ENCODE results near the gene CENPQ.
A peak's percentile ranks its signal among the peaks of the same experiment; 100 is the strongest.
"Not testable (repeated sequence)": the region's sequence is repeated elsewhere in the genome, so short reads cannot be mapped to it uniquely, and the experiment has no call there.

CENPQ gene, protein sequence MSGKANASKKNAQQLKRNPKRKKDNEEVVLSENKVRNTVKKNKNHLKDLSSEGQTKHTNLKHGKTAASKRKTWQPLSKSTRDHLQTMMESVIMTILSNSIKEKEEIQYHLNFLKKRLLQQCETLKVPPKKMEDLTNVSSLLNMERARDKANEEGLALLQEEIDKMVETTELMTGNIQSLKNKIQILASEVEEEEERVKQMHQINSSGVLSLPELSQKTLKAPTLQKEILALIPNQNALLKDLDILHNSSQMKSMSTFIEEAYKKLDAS

DNA sequence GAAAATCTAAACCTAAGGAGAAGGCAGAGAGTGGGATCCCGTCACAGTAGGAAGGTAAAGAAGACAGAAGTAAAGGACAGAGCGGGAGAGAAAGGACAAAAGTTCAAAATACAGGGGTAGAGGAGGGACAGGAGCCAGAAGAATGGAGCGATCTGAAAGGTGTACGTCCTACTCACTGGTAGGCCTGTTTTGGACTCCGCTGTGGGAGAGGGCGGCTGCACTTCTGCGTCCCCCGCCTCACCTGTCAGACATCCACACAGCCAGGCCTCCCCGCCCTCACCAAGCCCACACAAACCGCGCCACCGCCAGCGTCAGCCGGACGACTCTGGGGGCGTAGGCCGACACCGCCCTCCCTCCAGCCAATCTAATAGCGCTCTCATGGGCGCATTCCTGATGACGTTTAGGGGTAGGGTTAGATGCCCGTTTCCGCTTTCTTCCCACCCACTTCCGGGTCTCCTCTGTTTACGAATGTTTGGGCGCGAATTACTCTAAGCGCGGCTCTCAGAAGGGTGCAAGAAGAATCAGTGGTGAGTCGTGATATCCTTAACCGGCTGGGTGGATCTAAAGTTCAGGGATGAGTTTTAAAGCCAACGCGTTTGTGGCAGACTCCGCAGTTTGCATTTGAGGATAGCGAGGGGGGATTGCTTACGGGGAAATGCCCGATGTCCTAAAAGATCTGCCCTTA is at the start of gene CENPQ, which contains the start of gene MMUT:
Gene CENPQ, plus strand, starts transcription at position 444 of the 685 bp plus-strand sequence. CDS start 6,807 bp downstream, outside the sequence.
Gene MMUT, minus strand, starts transcription at position 327 of the 685 bp plus-strand sequence. CDS start 3,787 bp downstream, outside the sequence.
- DNase-seq = peak; percentile 85

DNA sequence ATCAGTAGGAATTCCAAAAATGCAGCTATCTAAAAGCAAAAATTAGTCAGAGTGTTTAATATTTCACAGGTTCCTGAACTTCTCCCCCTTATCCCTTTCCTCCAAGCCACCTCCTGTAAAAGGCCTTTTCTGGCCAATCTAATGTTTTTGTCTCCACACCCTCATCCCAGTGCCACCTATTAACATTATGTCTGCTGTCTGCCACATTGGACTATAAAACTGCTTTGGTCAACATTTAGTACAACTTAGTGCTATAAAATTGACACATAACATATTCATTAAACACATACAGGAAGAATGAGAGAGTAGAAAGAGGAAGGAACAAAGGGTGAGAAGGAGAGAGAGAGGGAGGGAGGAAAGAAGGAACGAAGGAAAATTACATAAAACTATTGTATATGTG is 47.8 kb upstream of the CENPQ start:
- no peak for DNase-seq

DNA sequence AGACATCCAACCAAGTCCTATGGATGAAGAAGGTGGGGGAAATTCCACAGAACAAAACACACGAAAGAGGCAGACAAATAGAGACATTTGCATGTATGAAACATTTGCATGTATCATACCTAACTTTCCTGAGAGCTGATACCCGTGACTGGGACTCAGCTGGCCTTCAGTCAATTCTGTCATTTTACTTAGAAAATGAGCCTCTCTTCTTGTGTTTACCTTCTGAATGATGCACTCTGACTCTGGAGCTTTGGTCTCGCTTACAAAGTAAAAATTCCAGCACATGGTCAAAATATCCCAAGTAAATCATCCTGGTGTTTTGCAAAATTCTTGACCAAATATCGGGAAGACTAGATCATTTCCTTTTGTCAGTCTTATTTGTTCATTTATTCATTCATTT is 47.0 kb upstream of the CENPQ start:
- DNase-seq = no peak

DNA sequence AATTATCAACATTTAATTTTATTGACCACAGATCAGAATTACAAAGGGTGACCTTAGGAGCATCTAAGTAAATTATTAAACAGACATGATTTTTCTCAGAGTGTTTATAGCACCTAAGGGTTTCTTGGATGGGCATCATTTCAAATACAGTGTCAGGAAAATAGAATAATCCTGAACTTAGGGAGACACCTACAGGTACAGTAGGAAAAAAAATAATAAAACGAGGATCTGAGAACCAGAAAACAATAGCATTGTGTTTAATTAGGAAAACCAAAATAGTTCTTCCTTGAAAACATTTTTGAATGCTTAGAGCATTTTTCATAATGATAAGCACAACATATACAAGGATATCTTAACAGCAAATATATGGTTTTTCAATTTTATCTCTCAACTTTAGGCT is 39.4 kb upstream of the CENPQ start:
- no peak for DNase-seq

DNA sequence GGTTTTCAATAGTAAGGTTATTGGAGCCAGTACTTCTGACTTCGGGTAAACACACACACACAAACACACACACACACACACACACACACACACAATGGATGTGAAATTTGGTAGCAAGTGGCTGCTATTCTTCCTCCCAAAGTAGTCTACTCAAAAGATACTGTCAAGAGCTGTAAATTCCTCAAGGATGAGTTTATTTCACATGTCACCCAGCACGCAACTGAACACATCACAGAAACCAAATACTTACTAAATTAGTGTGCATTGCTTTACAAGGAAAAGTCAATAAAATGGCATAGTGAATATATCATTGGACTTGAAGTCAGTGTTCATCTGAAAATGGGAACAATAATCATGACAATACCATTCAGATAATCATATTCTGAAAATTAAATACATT is 33.0 kb upstream of the CENPQ start:
- DNase-seq = no peak

DNA sequence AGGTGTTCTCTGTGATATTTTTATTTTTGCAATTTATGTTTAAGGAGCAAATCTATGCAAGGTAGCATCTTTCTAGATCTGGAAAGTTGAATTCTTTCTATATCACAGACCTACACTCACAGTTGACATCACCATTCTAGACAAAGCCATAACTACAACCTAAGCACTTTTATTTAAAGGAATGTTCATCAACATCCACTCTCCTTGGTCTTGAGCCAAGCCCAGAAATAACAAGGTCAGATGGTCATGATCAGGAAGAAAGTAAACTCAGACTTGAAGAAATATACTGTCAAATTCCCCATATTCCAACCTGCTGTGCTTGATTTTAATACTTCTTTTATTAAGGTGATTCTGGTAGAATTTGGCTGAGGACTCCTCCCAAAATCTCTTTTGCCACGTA is 32.3 kb upstream of the CENPQ start:
- no peak for DNase-seq

DNA sequence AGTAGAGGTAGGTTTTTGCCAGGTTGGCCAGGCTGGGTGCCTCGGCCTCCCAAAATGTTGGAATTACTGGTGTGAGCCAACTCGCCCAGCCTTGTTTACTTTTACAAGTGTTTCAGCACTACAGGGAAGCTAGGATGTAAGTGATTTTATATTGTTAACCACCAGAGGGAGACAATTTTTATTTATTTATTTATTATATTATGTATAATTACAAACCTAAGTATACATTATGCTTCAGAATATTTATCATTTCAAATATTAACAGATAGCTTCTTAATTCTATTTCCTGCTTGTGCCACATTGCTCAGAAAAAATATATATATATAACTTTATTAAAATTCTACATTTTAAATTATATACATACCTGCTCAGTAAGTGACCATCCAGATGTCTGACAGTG is 9.9 kb upstream of the CENPQ start:
- DNase-seq = no peak

DNA sequence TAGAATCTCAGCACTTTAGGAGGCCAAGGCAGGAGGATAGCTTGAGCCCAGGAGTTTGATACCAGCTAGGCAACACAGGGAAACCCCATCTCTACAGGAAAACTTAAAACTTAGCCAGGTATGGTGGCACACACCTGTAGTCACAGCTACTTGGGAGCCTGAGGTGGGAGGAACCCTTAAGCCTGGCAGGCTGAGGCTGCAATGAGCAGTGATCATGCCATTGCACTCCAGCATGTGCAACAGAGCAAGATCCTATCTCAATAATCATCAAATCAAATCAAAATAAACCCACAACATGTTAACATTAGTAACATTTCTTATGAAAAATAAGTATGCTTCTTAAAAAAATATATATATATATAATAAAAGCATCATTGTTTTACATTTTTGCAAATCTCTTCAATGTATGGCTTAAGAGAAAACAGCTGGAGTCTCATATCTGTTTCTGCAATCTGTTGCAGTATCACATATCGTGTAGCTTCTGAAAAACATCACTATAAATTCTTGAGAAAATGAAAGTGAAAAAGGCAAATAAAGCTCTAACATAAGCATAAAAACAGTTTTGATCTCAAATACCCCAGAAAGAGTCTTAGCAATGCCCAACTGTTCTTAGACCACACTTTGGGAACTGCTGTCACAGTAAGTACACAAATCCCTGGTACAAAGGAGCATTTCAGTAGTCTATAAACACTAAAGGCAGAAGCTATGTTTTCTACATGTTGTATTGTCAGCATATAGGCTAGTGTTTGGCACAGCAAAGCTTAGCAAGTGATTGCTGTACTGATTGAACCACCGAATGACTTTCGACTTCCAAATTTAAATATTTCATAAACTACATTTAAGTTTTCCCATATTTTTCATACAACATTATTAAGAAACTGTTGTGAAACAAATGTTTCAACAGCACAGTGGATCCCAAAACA is 8.1 kb upstream of the CENPQ start:
- DNase-seq = no peak

DNA sequence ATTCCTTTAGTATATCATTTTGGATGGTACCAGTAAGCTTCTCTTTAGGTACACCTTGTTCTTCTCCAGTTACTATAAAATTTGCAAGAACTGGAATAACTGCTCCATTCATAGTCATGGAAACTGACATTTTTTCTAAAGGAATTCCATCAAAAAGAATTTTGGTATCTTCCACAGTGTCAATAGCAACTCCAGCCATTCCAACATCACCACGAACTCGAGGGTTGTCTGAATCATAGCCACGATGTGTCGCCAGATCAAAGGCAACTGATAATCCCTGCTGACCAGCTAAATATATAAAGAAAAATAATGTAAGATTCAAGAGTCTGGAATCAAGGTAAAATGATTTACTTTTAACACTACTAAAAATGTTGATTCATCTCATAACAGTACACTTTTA is 5.4 kb upstream of the CENPQ start:
- DNase-seq = no peak

DNA sequence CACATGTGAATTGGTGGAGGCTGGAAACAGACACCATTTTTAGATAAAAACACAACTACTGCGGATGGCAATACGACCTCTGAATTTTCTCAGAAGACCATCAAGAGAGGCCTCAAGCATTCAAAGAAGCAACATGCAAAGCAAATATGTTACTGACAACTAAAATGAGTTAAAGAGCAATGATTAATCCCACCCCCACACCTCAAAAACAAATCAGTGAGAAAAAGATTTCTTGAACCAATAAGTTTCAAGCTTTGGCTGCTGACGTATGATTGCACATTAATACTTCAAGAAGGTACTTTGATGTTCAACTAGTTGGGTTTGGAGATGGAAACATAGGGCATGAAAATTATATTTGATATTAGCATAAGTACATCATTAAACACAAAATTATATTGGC is 1.1 kb upstream of the CENPQ start:
- no peak for DNase-seq

DNA sequence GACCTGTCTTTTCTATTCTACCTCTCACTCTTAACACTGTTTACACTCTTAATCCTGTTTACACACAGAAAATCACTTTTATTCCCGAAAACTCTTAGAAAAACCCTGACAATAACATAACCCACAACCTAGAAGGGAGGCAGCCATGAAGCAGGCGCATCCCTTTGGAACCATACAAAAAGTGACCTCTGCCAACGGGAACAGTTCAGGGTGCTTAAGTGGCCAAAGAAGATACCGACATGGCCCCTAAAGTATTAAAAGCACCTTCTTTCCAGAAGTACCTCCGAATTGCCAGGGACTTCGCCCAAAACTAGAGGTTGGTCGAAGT is 607 bp upstream of the CENPQ start:
- no peak for DNase-seq

DNA sequence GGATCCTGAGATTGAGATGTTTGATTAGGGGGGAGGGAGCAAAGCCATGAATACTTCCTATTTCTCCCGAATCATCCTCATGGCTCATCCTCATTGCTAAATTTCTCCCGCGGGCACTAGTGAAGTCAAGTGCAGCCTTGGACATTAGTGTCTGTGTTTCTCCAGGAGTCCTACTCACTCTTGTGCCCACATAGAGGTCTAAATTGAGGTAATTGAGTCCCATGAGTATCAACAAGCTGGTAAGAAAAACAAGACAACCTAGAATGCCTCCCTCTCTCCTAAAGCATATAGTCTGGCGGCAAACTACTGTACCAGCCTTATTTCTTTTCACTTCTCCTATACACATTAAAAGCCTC is 420 bp downstream of the CENPQ start:
- no peak for DNase-seq

DNA sequence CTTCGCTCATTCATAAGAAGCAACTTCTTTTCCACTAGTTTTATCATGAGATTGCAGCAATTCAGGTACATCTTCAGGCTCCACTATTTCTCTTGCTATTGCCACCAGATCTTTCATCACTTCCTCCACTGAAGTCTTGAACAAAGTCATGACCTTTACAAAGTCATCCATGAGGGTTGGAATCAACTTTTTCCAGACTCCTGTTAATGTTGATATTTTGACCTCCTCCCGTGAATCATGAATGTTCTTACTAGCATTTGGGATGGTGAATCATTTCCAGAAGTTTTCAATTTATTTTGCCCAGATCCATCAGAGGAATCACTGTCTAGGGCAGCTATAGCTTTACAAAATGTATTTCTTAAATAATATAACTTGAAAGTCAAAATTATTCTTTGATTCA is 1.5 kb downstream of the CENPQ start:
- DNase-seq = no peak

DNA sequence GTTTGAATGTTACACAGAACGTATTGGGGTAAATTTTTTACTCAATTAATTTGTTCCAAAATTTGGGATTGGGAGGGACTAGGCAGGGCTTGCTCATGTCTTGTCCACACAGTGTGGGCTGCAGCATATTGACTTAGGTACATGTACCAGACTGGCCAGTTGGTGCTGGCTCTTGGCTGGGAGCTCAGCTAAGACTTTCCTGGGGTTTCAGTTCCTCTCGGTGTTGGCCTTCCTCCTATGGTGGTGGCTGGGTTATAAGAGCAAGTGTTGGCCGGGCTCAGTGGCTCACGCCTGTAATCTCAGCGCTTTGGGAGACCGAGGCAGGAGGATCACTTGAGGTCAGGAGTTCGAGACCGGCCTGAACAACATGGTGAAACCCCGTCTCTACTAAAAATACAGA is 4.9 kb downstream of the CENPQ start:
- DNase-seq = no peak

DNA sequence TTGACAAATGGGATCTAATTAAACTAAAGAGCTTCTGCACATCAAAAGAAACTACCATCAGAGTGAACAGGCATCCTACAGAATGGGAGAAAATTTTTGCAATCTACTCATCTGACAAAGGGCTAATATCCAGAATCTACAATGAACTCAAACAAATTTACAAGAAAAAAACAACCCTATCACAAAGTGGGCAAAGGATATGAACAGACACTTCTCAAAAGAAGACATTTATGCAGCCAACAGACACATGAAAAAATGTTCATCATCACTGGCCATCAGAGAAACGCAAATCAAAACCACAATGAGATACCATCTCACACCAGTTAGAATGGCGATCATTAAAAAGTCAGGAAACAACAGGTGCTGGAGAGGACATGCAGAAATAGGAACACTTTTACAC is 13.4 kb downstream of the CENPQ start:
- not testable (repeated sequence) for DNase-seq

DNA sequence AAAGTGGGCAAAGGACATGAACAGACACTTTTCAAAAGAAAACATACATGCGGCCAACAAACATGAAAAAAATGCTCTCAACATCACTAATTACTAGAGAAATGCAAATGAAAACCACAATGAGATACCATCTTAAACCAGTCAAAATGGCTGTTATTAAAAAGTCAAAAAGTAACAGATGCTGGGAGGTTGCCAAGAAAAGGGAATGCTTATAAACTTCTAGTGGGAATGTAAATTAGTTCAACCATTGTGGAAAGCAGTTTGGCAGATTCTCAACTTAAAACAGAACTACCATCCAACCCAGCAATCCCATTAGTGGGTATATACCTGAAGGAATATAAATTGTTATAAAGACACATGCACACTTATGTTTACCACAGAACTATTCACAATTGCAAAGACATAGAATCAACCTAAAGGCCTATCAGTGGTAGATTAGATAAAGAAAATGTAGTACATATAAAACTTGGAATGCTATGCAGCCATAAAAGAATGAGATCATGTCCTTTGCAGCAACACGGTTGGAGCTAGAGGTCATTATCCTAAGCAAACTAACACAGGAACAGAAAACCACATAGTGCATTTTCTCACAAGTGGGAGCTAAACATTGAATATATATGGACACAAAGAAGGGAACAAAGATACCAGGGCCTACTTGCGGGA is 16.3 kb downstream of the CENPQ start:
- no peak for DNase-seq

DNA sequence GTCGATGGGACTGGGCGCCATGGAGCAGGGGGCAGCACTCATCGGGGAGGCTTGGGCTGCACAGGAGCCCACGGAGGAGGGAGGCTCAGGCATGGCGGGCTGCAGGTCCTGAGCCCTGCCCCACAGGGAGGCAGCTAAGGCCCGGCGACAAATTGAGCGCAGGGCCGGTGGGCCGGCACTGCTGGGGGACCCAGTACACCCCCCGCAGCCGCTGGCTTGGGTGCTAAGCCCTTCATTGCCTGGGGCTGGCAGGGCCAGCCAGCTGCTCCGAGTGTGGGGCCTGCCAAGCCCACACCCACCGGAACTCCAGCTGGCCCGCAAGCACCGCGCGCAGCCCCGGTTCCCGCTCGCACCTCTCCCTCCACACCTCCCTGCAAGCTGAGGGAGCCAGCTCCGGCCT is 18.7 kb downstream of the CENPQ start:
- DNase-seq = not testable (repeated sequence)

DNA sequence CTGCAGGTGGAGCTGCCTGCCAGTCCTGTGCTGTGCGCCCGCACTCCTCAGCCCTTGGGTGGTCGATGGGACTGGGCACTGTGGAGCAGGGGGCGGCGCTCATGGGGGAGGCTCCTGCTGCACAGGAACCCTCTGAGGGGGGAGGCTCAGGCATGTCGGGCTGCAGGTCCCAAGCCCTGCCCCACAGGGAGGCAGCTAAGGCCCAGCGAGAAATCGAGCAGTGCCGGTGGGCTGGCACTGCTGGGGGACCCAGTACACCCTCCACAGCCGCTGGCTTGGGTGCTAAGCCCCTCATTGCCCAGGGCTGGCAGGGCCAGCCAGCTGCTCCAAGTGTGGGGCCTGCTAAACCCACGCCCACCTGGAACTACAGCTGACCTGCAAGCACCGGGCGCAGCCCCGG is 20.2 kb downstream of the CENPQ start:
- DNase-seq = not testable (repeated sequence)

DNA sequence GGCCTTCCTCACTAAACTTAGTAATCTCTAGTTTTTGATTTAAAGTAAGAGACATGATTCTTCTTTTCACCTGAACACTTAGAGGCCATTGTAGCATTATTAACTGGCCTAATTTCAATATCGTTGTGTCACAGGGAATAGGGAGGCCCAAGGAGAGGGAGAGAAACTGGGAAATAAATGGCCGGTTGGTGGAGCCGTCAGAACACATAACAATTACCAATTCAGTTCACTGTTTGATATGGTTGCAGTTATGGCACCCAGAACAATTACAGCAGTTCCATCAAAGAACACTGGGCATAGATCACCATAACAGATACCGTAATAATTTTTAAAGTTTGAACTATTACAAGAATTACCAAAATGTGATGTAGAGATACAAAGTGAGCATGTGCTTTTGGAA is 27.5 kb downstream of the CENPQ start:
- no peak for DNase-seq

DNA sequence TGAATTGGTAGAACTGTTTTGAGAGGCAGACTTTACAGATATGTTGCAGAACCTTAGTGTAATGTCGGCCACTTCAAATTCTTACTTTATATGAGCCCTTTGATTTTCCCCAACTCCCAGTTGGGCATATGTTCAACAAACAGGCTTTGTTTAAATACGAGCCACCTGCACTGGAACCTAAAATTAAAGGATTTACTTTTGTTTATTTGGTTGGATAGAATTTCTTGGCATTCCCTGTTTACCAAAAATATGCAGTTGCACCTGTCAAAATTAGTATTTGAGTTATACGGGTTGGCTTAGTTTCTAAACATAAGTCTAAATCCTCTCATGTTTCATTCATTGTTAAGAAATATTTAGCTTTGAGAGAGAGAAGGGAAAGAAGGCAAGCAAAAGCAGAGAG is 34.1 kb downstream of the CENPQ start:
- no peak for DNase-seq

DNA sequence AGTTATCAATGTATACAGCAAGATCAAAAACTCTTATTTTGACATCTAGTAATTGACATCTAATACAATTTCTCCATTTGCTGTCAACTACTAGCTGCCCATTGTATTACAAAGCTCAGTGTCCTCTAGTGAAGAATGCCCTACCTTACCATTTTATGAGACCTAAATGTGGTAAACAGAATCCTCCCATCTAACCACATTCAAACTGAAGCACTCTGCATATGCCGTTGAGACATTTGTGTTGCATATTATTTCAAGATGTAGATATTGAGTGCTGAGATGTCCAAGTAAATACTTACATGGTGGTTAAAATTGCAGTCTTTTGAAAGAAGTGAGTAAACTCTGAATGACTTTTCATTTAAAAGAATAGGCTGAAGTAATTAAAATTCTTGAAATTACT is 36.0 kb downstream of the CENPQ start:
- DNase-seq = no peak

DNA sequence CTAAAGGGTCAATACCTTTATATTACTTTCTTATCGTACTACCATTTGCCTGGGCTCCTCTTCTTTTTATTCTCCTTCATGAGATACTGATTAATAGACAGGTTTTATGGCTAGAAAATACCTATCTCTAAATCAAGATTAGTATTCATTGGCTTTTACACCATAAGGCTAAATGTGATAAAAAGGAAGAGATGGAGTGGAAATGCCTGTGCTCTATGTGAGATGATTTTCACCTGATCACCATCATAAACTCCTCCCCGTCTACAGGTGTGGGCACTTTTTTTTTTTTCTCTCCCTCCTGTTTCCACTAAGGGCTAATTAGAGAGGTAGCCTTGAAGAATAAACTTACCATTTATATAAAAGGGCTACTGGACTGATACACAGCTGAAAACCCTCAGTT is 36.5 kb downstream of the CENPQ start, which contains the start of gene GLYATL3:
Gene GLYATL3, plus strand, starts transcription at position 301 of the 400 bp plus-strand sequence. CDS start 12,068 bp downstream, outside the sequence.
- DNase-seq = no peak

DNA sequence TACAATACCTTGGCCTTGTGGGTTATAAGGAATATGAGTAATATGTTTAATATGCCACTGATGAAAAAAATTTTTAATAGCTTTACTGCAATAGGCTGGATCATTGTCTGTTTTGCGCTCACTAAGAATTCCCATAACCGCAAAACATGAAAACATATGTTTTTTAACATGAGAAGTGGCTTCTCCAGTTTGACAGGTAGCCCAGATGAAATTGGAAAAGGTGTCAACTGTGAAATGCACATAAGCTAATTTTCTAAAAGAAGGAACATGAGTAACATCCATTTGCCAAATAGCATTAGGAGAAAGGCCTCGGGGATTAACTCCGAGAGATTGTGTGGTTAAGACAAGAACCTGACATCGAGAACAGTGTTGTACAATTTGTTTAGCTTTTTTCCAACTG is 41.5 kb downstream of the CENPQ start:
- DNase-seq = no peak

All from activated CD4-positive, CD25-positive, alpha-beta regulatory T cell treated with anti-CD3 and anti-CD28 coated beads, Interleukin-2, amount 50 U/mL, for 72 hours (primary cell).